HG02623 (cell line): ENCODE results near the gene CNNM2.
"Not testable (repeated sequence)": the region's sequence is repeated elsewhere in the genome, so short reads cannot be mapped to it uniquely, and the experiment has no call there.

Experiments
- ATAC-seq: cut with Tn5 transposase; IDR thresholded peaks from one replicate; pipeline ENCODE4 v1.9.1; 2021; ENCODE audit warnings: moderate library complexity; ENCODE audit not compliant: unreplicated experiment

The CNNM2 gene

GRCh38 chr10:103130910-103131309 is 212.8 kb downstream of the CNNM2 start:
- ATAC-seq = no peak

- not testable (repeated sequence) for ATAC-seq
Measured at GRCh38 chr10:103135168-103135567, 217.1 kb downstream of the CNNM2 start.

DNA sequence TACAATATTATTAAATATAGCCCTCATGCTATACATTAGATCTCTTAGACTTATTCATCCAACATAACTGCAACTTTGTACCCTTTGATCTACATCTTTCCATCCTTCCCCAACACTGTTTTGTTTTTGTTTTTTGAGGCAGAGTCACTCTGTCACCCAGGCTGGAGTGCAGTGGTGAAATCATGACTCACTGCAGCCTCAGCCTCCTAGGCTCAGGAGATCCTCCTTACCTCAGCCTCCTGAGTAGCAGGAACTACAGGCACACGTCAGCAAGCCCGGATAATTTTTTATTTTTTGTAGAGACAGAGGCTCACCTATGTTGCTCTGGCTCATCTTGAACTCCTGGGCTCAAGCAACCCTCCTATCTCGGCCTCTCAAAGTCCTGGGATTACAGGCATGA is 221.7 kb downstream of the CNNM2 start:
- no peak for ATAC-seq
